Pons (tissue), 1 donor: ENCODE measurements around the gene H2AZ2.

Experiments used
- DNase-seq: peaks from one replicate; pipeline ENCODE4 v3.0.0-alpha.2; 2016; ENCODE audit warnings: low spot score

H2AZ2 gene

GRCh38 chr7:44784364-44784763 is 63.5 kb downstream of the H2AZ2 start:
- DNase-seq = no peak

- DNase-seq = no peak
These were observed 64.5 kb downstream of the H2AZ2 start for GRCh38 chr7:44783407-44783806.

- no peak for DNase-seq
These were observed 65.4 kb downstream of the H2AZ2 start for GRCh38 chr7:44782460-44782859.
